ENCODE results near the gene UNC13C.

DNA sequence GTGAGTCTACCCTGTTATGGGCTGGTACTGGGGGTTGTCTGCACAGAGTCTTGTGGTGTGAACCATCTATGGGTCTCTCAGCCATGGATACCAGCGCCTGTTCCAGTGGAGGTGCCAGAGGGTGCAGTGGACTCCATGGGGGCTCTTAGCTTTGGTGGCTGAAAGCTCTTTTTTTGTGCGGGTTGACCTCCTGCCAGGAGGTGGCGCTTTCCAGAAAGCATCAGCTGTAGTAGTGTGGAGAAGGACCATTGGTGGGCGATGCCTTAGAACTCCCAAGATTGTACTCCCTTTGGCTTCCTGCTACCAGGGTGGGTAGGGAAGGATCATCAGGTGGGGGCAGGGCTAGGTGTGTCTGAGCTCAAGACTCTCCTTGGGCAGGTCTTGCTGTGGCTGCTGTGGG, 615.9 kb downstream of the UNC13C start:
- TF ChIP-seq, protein P1, sequence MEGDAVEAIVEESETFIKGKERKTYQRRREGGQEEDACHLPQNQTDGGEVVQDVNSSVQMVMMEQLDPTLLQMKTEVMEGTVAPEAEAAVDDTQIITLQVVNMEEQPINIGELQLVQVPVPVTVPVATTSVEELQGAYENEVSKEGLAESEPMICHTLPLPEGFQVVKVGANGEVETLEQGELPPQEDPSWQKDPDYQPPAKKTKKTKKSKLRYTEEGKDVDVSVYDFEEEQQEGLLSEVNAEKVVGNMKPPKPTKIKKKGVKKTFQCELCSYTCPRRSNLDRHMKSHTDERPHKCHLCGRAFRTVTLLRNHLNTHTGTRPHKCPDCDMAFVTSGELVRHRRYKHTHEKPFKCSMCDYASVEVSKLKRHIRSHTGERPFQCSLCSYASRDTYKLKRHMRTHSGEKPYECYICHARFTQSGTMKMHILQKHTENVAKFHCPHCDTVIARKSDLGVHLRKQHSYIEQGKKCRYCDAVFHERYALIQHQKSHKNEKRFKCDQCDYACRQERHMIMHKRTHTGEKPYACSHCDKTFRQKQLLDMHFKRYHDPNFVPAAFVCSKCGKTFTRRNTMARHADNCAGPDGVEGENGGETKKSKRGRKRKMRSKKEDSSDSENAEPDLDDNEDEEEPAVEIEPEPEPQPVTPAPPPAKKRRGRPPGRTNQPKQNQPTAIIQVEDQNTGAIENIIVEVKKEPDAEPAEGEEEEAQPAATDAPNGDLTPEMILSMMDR (IDR thresholded peaks at IDR 0.05) = no peak
- no peak for TF ChIP-seq POLR2AphosphoS5 (IDR thresholded peaks at IDR 0.05)
- no peak for TF ChIP-seq POLR2A (IDR thresholded peaks at IDR 0.05)
